Measurements from ENCODE around the gene LRP8. TPM values are rescaled to one million over a fixed set of nuclear protein-coding genes. Genes with fewer than 3 reads are reported as not detected.

Gene LRP8
- total and polyA plus RNA-seq, 9 of the 15 experiments (the other 6 are each of a cell fraction or from before 2014, with no cell fraction given): 7.1 to 56.1 (median 31.3) TPM

GRCh38 chr1:53299233-53299632, 28.6 kb downstream of the LRP8 start (continued):
- TF ChIP-seq ZHX1 (conservative IDR thresholded peaks at IDR 0.05; ENCODE audit: low read length) (no peak), CEBPB (tag; IDR thresholded peaks at IDR 0.05) (no peak), JUN (IDR thresholded peaks at IDR 0.05; ENCODE audit: borderline replicate concordance, low read depth, low read length) (no peak), JUN (CRISPR knock-in tag; IDR thresholded peaks at IDR 0.05; ENCODE audit: borderline replicate concordance) (no peak), BRD9 (IDR thresholded peaks at IDR 0.05; ENCODE audit: low read depth, partially characterized antibody) (no peak), DIDO1 (tag; IDR thresholded peaks at IDR 0.05; ENCODE audit: low read depth) (no peak), NRF1 (conservative IDR thresholded peaks at IDR 0.05 in 1 of 2, IDR thresholded peaks at IDR 0.05 in 1 of 2) (no peak), ZNF146 (CRISPR knock-in tag; IDR thresholded peaks at IDR 0.05; ENCODE audit: unreplicated experiment) (no peak)
- TF ChIP-seq, protein P1, sequence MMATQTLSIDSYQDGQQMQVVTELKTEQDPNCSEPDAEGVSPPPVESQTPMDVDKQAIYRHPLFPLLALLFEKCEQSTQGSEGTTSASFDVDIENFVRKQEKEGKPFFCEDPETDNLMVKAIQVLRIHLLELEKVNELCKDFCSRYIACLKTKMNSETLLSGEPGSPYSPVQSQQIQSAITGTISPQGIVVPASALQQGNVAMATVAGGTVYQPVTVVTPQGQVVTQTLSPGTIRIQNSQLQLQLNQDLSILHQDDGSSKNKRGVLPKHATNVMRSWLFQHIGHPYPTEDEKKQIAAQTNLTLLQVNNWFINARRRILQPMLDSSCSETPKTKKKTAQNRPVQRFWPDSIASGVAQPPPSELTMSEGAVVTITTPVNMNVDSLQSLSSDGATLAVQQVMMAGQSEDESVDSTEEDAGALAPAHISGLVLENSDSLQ (IDR thresholded peaks at IDR 0.05): no peak

Data from K562 (cell line).